Kasumi-1 (cell line): ENCODE results near the gene TOMM40L.
A peak's percentile ranks its signal among the peaks of the same experiment; 100 is the strongest.

Experiments used
- DNase-seq, 2 experiments: peaks; one replicate each; lab custom pipeline; 2025; lab: John Stamatoyannopoulos, UW

Gene TOMM40L

GRCh38 chr1:161197560-161198193 is 28.2 kb upstream of the TOMM40L start:
- no peak for DNase-seq

- peak in 1 of 2 experiments; percentile 39 for DNase-seq
Measured at GRCh38 chr1:161198194-161198896, 27.5 kb upstream of the TOMM40L start.

GRCh38 chr1:161198897-161199431 is 26.9 kb upstream of the TOMM40L start, which contains the start of gene ADAMTS4:
ADAMTS4 (minus strand) TSS chr1:161199054; CDS start chr1:161198627, 427 bp downstream.
- peak in 1 of 2 experiments; percentile 34 for DNase-seq

GRCh38 chr1:161199506-161200139 is 26.2 kb upstream of the TOMM40L start:
- no peak for DNase-seq

- no peak for DNase-seq
Measured at GRCh38 chr1:161200421-161200991, 25.4 kb upstream of the TOMM40L start.

- DNase-seq, result peak; percentile 42 to 60
Measured at GRCh38 chr1:161200992-161201835, 24.6 kb upstream of the TOMM40L start.

- peak; percentile 98 to 99 for DNase-seq
Measured at GRCh38 chr1:161201836-161202712, 23.8 kb upstream of the TOMM40L start, which contains the start of gene NDUFS2. NDUFS2 (plus strand) TSS chr1:161202367; CDS start chr1:161202386, 19 bp downstream.

GRCh38 chr1:161206411-161207140 is 19.3 kb upstream of the TOMM40L start:
- no peak for DNase-seq

GRCh38 chr1:161207173-161207572 is 18.7 kb upstream of the TOMM40L start:
- no peak for DNase-seq

- DNase-seq, result peak; percentile 71 to 74
Measured at GRCh38 chr1:161209790-161210409, 16.0 kb upstream of the TOMM40L start.

- peak in 1 of 2 experiments; percentile 17 for DNase-seq
Measured at GRCh38 chr1:161214369-161214768, 11.5 kb upstream of the TOMM40L start.

GRCh38 chr1:161215076-161215475 is 10.8 kb upstream of the TOMM40L start, which contains the start of gene FCER1G:
FCER1G (plus strand) TSS chr1:161215295; CDS start chr1:161215322, 27 bp downstream.
- peak; percentile 69 to 76 for DNase-seq

GRCh38 chr1:161216945-161217712 is 8.7 kb upstream of the TOMM40L start:
- DNase-seq, result peak; percentile 31 to 37

- no peak for DNase-seq
Measured at GRCh38 chr1:161217831-161218230, 8.0 kb upstream of the TOMM40L start.

GRCh38 chr1:161218301-161219077 is 7.4 kb upstream of the TOMM40L start:
- no peak for DNase-seq

GRCh38 chr1:161219078-161219892 is 6.6 kb upstream of the TOMM40L start:
- DNase-seq, result no peak
